DMS114 treated with DMSO at 0.1 percent for 48 hours (cell line): ENCODE measurements around the gene C1orf159.

Experiments used
- DNase-seq: peaks from one replicate; lab custom pipeline; 2025; ENCODE audit not compliant: unreplicated experiment; lab: John Stamatoyannopoulos, UW

Gene C1orf159

DNA sequence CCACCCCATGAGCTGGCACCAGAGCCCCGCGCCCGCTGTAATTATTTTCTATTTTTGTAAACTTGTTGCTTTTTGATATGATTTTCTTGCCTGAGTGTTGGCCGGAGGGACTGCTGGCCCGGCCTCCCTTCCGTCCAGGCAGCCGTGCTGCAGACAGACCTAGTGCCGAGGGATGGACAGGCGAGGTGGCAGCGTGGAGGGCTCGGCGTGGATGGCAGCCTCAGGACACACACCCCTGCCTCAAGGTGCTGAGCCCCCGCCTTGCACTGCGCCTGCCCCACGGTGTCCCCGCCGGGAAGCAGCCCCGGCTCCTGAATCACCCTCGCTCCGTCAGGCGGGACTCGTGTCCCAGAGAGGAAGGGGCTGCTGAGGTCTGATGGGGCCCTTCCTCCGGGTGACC is 60.9 kb downstream of the C1orf159 start:
- no peak for DNase-seq

DNA sequence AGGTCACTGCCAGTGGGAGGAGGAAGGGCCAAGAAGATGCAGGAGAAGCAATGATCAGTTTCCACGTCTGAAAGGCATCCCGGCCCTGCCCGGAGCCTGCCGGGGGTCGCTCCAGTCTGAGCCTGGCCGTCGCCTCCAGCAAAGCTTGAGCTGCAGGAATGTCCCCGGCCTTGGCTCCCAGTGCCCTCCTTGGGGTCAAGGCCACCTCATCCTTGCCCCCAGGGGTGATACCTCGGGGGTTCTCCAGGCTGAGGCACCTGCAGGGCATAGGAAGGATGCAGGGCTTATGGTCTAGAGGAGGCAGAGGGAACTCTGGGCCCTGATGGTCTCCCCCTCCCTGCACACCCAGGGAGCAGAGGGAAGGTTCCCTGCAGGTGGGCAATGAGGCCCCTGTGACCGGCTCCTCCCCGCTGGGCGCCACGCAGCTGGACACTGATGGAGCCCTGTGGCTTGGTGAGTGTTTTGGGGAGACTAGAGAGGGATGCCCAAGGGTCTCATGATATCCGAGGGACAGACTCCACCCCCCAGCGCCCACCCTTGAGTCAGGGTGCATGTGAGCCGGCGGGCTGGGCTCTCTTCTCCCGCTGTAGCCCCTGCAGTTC is 61.7 kb downstream of the C1orf159 start:
- no peak for DNase-seq

DNA sequence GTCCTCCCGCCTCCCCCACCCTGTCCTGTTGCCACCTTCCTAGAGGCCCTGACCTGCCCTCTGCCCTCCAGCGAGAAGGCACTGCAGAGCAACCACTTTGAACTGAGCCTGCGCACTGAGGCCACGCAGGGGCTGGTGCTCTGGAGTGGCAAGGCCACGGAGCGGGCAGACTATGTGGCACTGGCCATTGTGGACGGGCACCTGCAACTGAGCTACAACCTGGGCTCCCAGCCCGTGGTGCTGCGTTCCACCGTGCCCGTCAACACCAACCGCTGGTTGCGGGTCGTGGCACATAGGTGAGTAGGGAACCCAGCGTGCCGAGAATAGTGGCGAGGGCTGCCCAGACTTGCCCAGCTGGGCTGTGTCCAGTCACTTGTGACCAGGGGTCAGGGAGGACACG is 62.2 kb downstream of the C1orf159 start:
- DNase-seq, result no peak

- DNase-seq, result no peak
Observed at GRCh38 chr1:1053022-1053421, 62.9 kb downstream of the C1orf159 start.

- no peak for DNase-seq
Observed at GRCh38 chr1:1052003-1052840, 63.7 kb downstream of the C1orf159 start.

DNA sequence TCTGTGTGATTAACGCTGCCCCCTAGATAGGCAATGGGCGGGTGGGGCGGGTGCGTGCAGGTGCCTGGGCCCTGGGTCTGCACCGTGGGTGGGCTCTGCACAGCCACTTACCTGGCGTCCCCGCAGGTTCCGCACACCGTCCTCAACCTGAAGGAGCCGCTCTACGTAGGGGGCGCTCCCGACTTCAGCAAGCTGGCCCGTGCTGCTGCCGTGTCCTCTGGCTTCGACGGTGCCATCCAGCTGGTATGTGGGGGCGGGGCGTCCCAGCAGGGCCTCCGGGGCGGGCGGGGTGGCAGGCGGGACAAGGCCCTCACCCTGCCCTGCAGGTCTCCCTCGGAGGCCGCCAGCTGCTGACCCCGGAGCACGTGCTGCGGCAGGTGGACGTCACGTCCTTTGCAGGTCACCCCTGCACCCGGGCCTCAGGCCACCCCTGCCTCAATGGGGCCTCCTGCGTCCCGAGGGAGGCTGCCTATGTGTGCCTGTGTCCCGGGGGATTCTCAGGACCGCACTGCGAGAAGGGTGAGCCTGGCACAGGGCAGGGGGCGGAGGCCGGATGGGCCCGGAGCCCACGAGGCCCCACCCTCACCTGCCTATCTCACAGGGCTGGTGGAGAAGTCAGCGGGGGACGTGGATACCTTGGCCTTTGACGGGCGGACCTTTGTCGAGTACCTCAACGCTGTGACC is 64.6 kb downstream of the C1orf159 start:
- DNase-seq, result no peak

GRCh38 chr1:1050577-1051052 is 65.3 kb downstream of the C1orf159 start:
- no peak for DNase-seq

GRCh38 chr1:1049318-1050165 is 66.3 kb downstream of the C1orf159 start:
- DNase-seq, result no peak

GRCh38 chr1:1048765-1049164 is 67.1 kb downstream of the C1orf159 start:
- DNase-seq, result no peak

- DNase-seq, result no peak
Observed at GRCh38 chr1:1047963-1048362, 67.9 kb downstream of the C1orf159 start.

GRCh38 chr1:1047407-1047806 is 68.5 kb downstream of the C1orf159 start:
- no peak for DNase-seq

DNA sequence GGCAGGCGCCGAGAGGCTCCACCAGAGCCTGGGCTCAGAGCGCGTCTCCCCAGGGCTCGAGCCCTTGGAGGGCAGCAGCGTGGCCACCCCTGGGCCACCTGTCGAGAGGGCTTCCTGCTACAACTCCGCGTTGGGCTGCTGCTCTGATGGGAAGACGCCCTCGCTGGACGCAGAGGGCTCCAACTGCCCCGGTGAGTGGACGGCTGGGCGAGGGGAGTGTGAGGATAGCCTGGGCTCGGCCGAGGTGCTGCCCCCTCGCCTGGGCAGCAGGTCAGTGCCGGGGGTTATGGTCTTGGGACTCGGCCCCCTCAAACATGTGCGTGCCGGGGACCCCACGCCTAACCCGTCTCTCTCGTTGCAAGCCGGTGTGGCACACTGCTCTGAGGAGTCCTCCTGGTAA is 69.1 kb downstream of the C1orf159 start:
- no peak for DNase-seq

GRCh38 chr1:1046243-1046642 is 69.6 kb downstream of the C1orf159 start:
- DNase-seq, result no peak

DNA sequence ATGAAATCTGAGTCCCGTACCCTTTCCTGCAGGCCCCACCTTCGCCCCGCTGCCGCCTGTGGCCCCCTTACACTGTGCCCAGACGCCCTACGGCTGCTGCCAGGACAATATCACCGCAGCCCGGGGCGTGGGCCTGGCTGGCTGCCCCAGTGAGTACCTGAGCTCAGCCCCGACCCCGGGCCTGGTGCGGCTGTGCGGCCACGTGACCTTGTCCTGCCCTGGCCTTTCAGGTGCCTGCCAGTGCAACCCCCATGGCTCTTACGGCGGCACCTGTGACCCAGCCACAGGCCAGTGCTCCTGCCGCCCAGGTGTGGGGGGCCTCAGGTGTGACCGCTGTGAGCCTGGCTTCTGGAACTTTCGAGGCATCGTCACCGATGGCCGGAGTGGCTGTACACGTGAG is 70.8 kb downstream of the C1orf159 start:
- no peak for DNase-seq

DNA sequence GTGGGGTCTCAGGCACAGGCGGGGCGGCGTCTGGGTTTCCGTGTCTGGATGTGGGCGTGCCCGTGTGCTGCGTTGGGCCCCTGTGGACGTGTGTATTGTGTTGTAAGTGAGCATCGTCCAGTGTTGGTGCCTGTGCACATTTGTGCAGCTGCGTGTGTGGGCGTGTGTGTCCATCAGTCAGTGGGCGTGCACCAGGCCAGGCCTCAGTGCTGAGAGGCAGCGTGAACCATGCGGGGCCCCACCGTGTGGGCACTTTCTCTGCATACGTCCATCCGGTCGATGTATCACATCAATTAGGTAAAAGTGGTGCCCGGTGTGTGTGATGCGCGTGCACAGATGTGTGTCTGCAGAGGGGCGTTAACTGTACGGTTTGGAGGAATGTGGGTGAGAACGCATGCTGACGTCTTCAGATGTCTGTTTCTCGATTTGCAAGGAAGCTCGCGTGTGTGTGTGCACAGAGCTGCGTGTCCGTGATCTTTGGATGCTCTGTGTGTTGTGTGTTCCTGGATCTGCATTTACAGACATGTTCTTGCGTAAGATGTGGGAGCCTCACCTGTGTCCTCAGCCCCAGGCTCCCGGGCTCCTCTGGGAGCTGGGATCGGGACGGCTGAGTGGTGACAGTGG is 71.3 kb downstream of the C1orf159 start:
- DNase-seq, result no peak

DNA sequence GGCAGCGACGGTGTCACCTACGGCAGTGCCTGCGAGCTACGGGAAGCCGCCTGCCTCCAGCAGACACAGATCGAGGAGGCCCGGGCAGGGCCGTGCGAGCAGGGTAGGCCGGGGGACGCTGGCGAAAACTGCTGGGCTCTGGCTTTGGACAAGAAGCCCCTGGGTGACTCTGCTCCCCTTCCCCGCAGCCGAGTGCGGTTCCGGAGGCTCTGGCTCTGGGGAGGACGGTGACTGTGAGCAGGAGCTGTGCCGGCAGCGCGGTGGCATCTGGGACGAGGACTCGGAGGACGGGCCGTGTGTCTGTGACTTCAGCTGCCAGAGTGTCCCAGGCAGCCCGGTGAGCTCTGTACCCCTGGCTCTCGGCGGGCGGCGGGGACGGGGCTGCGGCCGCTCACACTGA is 72.0 kb downstream of the C1orf159 start:
- DNase-seq, result no peak

GRCh38 chr1:1043411-1043810 is 72.5 kb downstream of the C1orf159 start:
- no peak for DNase-seq

DNA sequence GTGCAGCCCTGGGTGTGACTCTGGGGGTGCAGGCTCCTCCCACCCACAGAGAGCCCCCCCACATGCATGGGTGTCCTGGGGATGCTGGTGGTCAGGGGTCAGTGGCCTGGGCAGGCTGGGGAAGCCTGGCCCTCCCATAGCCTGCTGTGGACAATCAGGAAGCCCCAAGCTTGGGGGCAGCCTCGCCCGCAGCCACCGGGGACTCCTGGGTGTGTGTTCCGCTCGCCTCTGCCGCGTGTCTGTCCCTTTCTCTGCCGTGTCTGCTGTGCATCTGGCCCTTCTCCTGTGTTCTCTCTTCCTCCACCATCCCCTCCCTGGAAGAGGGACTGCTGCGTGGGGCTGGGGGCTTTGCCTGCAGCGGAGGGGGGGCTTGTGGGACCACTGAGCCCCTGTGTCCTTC is 73.1 kb downstream of the C1orf159 start:
- no peak for DNase-seq

DNA sequence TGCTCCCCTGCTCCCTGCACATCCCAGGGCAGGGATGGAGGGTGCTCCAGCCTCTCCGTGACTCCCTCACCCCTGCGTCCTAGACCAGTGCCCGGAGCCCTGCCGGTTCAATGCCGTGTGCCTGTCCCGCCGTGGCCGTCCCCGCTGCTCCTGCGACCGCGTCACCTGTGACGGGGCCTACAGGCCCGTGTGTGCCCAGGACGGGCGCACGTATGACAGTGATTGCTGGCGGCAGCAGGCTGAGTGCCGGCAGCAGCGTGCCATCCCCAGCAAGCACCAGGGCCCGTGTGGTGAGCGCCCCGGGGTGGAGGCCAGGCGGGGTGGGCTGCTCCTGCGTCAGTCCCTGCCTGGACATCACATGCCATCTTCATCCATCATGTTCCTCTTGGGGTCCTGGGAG is 74.0 kb downstream of the C1orf159 start:
- DNase-seq, result no peak

- DNase-seq, result no peak
Observed at GRCh38 chr1:1041092-1041523, 74.8 kb downstream of the C1orf159 start.
